Stimulated activated CD8-positive, alpha-beta memory T cell treated with anti-CD3 and anti-CD28 coated beads, Interleukin-12 subunit alpha, Interleukin-12 subunit beta, amount 100 ng/mL, for 4 hours (primary cell): Measurements from ENCODE around the gene PDCD2.
"Not testable (repeated sequence)": the region's sequence is repeated elsewhere in the genome, so short reads cannot be mapped to it uniquely, and the experiment has no call there.

Experiments used
- DNase-seq: peaks from one replicate; pipeline ENCODE4 v3.0.0-alpha.2; 2020; ENCODE audit warnings: low read depth

Gene PDCD2

GRCh38 chr6:170552765-170553533 is 31.5 kb downstream of the PDCD2 start, which contains the start of gene PSMB1:
Gene PSMB1 (minus strand): TSS chr6:170553307. CDS start chr6:170553242, 65 bp downstream.
- peak; percentile 66 for DNase-seq

DNA sequence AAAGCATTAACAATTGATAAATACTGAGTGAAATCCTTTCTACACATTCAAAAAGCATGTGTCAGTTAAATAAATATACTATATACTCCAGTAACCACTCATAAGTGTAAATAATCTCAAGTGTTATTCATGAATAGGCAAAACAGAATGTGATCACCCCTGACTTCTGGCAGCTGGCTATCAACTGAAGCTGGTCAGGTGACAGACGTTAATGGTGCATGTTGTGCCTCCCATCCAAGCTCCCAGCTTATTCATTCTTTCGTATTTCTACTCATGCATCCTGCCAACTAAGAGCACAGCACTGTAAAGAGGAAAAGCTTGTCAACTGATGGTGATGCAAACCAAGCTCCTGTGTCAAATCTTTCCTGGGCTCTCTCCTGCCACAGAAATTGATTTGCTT is 39.0 kb downstream of the PDCD2 start:
- no peak for DNase-seq

- no peak for DNase-seq
Measured at GRCh38 chr6:170542031-170542719, 42.3 kb downstream of the PDCD2 start.

- no peak for DNase-seq
Measured at GRCh38 chr6:170537329-170537728, 47.1 kb downstream of the PDCD2 start.

- DNase-seq = no peak
Measured at GRCh38 chr6:170536671-170537070, 47.8 kb downstream of the PDCD2 start.

GRCh38 chr6:170535004-170535403 is 49.4 kb downstream of the PDCD2 start:
- DNase-seq = no peak

- no peak for DNase-seq
Measured at GRCh38 chr6:170533792-170534191, 50.6 kb downstream of the PDCD2 start.

DNA sequence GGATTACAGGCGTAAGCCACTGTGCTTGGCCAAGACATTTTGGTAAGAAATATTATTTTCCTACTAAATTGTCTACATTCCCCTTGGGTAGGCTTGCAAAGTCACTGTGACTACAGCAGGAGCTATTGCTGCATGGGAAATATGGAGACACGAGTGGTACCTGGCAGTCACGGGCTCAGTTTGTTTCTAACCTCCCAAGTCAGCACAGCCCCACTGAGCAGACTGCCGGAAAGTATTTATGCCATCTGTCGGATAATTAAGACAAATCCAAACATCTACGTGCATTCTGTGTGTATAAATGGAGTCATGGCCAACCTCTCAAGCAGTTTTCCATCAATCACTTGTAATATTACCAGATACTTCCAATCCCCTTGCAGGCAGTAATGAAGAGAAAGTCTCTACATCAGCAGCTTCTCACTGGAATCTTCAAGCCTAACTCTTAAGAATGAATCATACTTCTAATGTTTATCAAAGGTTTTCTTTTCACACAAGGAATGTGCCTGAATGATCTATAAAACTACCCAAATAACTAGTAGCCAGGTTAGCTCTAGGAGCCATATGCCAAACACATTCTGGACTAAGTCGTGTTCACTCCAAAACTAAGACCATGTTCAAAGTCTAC is 51.5 kb downstream of the PDCD2 start:
- no peak for DNase-seq

- peak; percentile 22 for DNase-seq
Measured at GRCh38 chr6:170529839-170530469, 54.5 kb downstream of the PDCD2 start.

DNA sequence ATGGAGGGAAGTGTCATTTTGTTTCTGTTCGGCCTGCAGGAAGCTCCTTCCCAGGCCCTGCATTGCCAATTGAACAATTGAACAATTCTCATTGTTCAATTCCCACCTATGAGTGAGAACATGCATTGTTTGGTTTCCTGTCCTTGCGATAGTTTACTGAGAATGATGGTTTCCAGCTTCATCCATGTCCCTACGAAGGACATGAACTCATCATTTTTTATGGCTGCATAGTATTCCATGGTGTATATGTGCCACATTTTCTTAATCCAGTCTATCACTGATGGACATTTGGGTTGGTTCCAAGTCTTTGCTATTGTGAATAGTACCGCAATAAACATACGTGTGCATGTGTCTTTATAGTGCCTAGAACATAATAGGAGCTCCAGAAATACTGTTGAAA is 56.4 kb downstream of the PDCD2 start:
- not testable (repeated sequence) for DNase-seq

DNA sequence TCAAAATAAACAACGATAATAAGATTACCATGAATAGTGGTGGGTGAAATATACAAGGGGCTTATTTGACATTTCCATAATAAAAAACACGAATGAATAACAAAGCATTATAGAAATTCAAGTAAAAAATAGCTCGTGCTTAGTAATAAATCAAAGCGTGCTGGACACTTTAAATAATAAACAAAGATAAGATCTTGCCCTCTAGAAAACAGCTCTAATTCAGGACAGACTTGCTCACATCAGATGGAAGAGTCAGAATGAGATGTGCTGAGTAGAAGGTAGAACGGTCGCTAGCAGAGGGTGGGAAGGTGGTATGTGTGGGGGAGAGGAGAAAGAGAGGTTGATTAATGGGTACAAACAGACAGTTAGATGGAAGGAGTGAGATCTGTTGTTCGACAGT is 58.6 kb downstream of the PDCD2 start:
- no peak for DNase-seq
